Caco-2 (cell line): Measurements from ENCODE around the gene LMNTD1. TPM values are rescaled to one million over a fixed set of nuclear protein-coding genes. Genes with fewer than 3 reads are reported as not detected.

ENCODE experiments used
- BruUV-seq: library from RNA; stranded (reverse); fragments of 400-500 nt; replicated peaks from 2 replicates; lab custom pipeline; 2021; lab: Mats Ljungman, UMichigan
- CTCF ChIA-PET: fragments of 300-600 bp; sonication (Branson Sonifier 250); formaldehyde crosslinking; loops from one replicate; lab custom pipeline; 2022; ENCODE audit warnings: antibody characterized with exemption; lab: Charles Lee
- POLR2A ChIA-PET: fragments of 300-600 bp; sonication (Branson Sonifier 250); formaldehyde crosslinking; loops from one replicate; lab custom pipeline; 2022; ENCODE audit warnings: antibody characterized with exemption; lab: Charles Lee
- DNase-seq, 2 experiments: peaks; one replicate each; pipeline versions ENCODE4 v3.0.0 to v3.0.0-alpha.2; 2020 to 2022
- H3K27me3 ChIP-seq: replicated peaks from 2 replicates; pipeline ENCODE4 v1.6.0; 2011; ENCODE audit warnings: low read length; ENCODE audit not compliant: control insufficient read depth, insufficient read depth
- H3K36me3 ChIP-seq: 2 replicates; pipeline ENCODE4 v1.5.1; 2011; ENCODE audit warnings: low read length; ENCODE audit not compliant: control insufficient read depth, insufficient read depth
- H3K4me1 ChIP-seq: fragments of 250-450 bp; sonication (Bioruptor Pico); 2 replicates; pipeline ENCODE4 v1.5.1; 2020; ENCODE audit warnings: mild to moderate bottlenecking
- H3K4me3 ChIP-seq: 2 replicates; pipeline ENCODE4 v1.5.1; 2011; ENCODE audit warnings: low read depth, mild to moderate bottlenecking, control low read depth, low read length
- H3K9me3 ChIP-seq: fragments of 250-450 bp; sonication (Bioruptor Pico); 2 replicates; pipeline ENCODE4 v1.5.1; 2020; ENCODE audit warnings: mild to moderate bottlenecking, moderate library complexity
- H3K27ac Mint-ChIP-seq: one replicate; pipeline ENCODE4 v1.8.0; 2022; ENCODE audit warnings: mixed read lengths; ENCODE audit not compliant: unreplicated experiment
- H3K27me3 Mint-ChIP-seq: one replicate; pipeline ENCODE4 v1.8.0; 2022; ENCODE audit warnings: mixed read lengths; ENCODE audit not compliant: insufficient read depth, unreplicated experiment
- H3K36me3 Mint-ChIP-seq: one replicate; pipeline ENCODE4 v1.8.0; 2022; ENCODE audit warnings: mild to moderate bottlenecking, mixed read lengths; ENCODE audit not compliant: insufficient read depth, unreplicated experiment
- H3K4me1 Mint-ChIP-seq: one replicate; pipeline ENCODE4 v1.8.0; 2022; ENCODE audit warnings: low read depth, mixed read lengths; ENCODE audit not compliant: unreplicated experiment
- H3K4me3 Mint-ChIP-seq: one replicate; pipeline ENCODE4 v1.8.0; 2022; ENCODE audit warnings: mild to moderate bottlenecking, moderate library complexity, mixed read lengths; ENCODE audit not compliant: unreplicated experiment
- H3K9me3 Mint-ChIP-seq: one replicate; pipeline ENCODE4 v1.8.0; 2022; ENCODE audit warnings: mixed read lengths; ENCODE audit not compliant: unreplicated experiment
- intact Hi-C: fragments of 100-400 bp; cut with micrococcal nuclease; formaldehyde crosslinking; loops from one replicate; pipeline ENCODE4 v1.10.0; 2022; ENCODE audit not compliant: unreplicated experiment
- total RNA-seq: library from RNA; stranded (reverse); gene quantifications from 2 replicates; pipeline ENCODE4 v1.2.3, GENCODE V29; 2022
- TF ChIP-seq, protein P1 (sequence below), 2 experiments: fragments of 200-600 bp in 1 of 2; IDR thresholded peaks; 1 replicate in 1 of 2; 2 replicates in 1 of 2; pipeline versions ENCODE4 v1.5.1 to v1.8.0; 2011 to 2022; ENCODE audit warnings: antibody characterized with exemption in 1 of 2, control low read depth in 1 of 2, inconsistent platforms in 1 of 2, low read depth in 1 of 2, low read length in 1 of 2, mild to moderate bottlenecking in 1 of 2, moderate library complexity in 1 of 2; ENCODE audit not compliant: insufficient read depth in 1 of 2, severe bottlenecking in 1 of 2, unreplicated experiment in 1 of 2

LMNTD1 gene
- total RNA-seq, 1 experiment from 2014 or later: not detected

DNA sequence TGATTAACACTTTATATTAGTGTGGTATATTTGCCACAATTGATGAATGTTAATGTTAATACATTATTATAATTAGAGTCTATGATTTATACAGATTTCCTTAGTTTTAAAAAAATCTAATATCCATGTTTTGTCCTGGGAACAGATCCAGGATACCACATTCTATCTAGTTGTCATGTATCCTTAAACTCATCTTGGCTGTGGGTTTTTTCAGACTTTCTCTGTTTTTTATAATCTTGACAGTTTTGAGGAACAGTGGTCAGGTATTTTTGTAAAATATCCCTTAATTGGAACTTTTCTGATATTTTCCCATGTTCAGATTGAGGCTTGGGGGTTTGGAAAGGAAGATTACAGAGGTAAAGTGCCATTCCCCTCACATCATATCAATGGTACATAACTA is 104.1 kb downstream of the LMNTD1 start:
- Mint-ChIP-seq H3K36me3 (no peaks in the 10 kb centered on the region), H3K4me1 (no peaks in the 10 kb centered on the region), H3K9me3 (peaks cover 14% of the 10 kb centered on the region), H3K4me3 (no peak overlapping the region), H3K27me3 (peaks cover 3% of the 10 kb centered on the region), H3K27ac (no peak overlapping the region)
- Histone ChIP-seq H3K9me3 (no peaks in the 10 kb centered on the region), H3K27me3 (no peaks in the 10 kb centered on the region), H3K4me3 (no peak overlapping the region), H3K36me3 (no peaks in the 10 kb centered on the region), H3K4me1 (no peaks in the 10 kb centered on the region)
- TF ChIP-seq, protein P1, sequence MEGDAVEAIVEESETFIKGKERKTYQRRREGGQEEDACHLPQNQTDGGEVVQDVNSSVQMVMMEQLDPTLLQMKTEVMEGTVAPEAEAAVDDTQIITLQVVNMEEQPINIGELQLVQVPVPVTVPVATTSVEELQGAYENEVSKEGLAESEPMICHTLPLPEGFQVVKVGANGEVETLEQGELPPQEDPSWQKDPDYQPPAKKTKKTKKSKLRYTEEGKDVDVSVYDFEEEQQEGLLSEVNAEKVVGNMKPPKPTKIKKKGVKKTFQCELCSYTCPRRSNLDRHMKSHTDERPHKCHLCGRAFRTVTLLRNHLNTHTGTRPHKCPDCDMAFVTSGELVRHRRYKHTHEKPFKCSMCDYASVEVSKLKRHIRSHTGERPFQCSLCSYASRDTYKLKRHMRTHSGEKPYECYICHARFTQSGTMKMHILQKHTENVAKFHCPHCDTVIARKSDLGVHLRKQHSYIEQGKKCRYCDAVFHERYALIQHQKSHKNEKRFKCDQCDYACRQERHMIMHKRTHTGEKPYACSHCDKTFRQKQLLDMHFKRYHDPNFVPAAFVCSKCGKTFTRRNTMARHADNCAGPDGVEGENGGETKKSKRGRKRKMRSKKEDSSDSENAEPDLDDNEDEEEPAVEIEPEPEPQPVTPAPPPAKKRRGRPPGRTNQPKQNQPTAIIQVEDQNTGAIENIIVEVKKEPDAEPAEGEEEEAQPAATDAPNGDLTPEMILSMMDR (IDR thresholded peaks at IDR 0.05; ENCODE audit: insufficient read depth in 1 of 2, low read depth in 1 of 2, low read length in 1 of 2, severe bottlenecking in 1 of 2, unreplicated experiment in 1 of 2): no peak
- no peak for DNase-seq
- intact Hi-C loops: no loop called here
- ChIA-PET POLR2A (no interaction called here), CTCF (no interaction called here)
- BruUV-seq: no TSS peak

DNA sequence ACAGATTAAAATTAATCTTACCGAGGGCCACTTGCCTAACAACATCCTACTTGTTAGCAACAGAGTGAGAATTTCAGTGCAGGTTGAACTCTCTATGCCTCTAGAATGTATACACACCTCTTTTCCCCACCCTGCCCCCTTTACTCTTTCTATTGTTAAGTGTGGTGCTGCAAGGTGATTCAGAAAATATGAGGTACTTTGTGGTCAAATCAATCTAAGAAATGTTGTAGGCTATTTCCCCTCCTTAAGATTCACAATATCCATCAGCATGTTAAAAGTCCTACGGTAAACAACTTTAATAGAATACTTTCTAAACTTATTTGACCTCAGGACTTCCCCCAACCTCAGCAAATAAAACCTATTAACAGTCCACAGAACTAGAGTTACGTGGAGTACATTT is 106.0 kb downstream of the LMNTD1 start:
- no TSS peak for BruUV-seq
- Histone ChIP-seq H3K9me3 (no peaks in the 10 kb centered on the region), H3K27me3 (no peaks in the 10 kb centered on the region), H3K4me1 (no peaks in the 10 kb centered on the region), H3K36me3 (no peaks in the 10 kb centered on the region), H3K4me3 (no peak overlapping the region)
- H3K27ac Mint-ChIP-seq: no peak overlapping the region
- H3K9me3 Mint-ChIP-seq: peaks cover 14% of the 10 kb centered on the region
- POLR2A ChIA-PET: no interaction called here
- H3K4me1 Mint-ChIP-seq: no peaks in the 10 kb centered on the region
- H3K27me3 Mint-ChIP-seq: peaks cover 3% of the 10 kb centered on the region
- TF ChIP-seq, protein P1 (IDR thresholded peaks at IDR 0.05; ENCODE audit: insufficient read depth in 1 of 2, low read depth in 1 of 2, low read length in 1 of 2, severe bottlenecking in 1 of 2, unreplicated experiment in 1 of 2): no peak
- H3K4me3 Mint-ChIP-seq: no peak overlapping the region
- intact Hi-C loops: no loop called here
- CTCF ChIA-PET: no interaction called here
- H3K36me3 Mint-ChIP-seq: no peaks in the 10 kb centered on the region
- no peak for DNase-seq

DNA sequence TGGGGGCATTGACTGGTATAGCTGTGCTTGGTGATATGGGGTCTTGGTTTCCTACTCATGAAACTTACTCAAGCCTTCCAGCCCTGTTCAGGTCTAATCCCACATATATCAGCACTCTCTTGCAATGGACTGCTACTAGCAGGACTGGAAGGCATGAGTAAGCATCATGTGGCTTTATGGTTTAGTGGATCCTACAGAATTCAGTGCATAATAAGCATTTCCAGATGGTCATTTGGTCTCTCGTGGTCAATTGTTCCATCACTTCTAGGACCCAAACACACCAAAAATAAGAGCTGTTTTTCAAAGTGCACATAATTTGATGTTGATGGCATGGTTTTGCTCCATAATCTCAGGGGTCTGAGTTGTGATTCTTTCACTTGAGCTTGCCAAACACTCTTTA is 114.4 kb downstream of the LMNTD1 start:
- H3K27me3 Mint-ChIP-seq: no peaks in the 10 kb centered on the region
- intact Hi-C loops: loop anchor here (5.0 kb wide), 2 partner anchors 394 to 439 kb away; no protein-coding TSS in a partner anchor
- no peak for DNase-seq
- H3K36me3 Mint-ChIP-seq: no peaks in the 10 kb centered on the region
- ChIA-PET POLR2A (no interaction called here), CTCF (no interaction called here)
- no peak overlapping the region for H3K4me3 ChIP-seq
- H3K27me3 ChIP-seq: no peaks in the 10 kb centered on the region
- TF ChIP-seq, protein P1 (IDR thresholded peaks at IDR 0.05; ENCODE audit: insufficient read depth in 1 of 2, low read depth in 1 of 2, low read length in 1 of 2, severe bottlenecking in 1 of 2, unreplicated experiment in 1 of 2): no peak
- H3K4me1 ChIP-seq: peaks cover 12% of the 10 kb centered on the region
- H3K9me3 Mint-ChIP-seq: no peaks in the 10 kb centered on the region
- no peaks in the 10 kb centered on the region for H3K36me3 ChIP-seq
- no peak overlapping the region for H3K4me3 Mint-ChIP-seq
- BruUV-seq: no TSS peak
- H3K9me3 ChIP-seq: no peaks in the 10 kb centered on the region
- peaks cover 13% of the 10 kb centered on the region for H3K4me1 Mint-ChIP-seq
- H3K27ac Mint-ChIP-seq: no peak overlapping the region
